HG03196 (cell line): ENCODE data around the gene COL4A2.

Experiments
- ATAC-seq: cut with Tn5 transposase; IDR thresholded peaks from one replicate; pipeline ENCODE4 v1.9.1; 2021; ENCODE audit not compliant: unreplicated experiment

The COL4A2 gene

DNA sequence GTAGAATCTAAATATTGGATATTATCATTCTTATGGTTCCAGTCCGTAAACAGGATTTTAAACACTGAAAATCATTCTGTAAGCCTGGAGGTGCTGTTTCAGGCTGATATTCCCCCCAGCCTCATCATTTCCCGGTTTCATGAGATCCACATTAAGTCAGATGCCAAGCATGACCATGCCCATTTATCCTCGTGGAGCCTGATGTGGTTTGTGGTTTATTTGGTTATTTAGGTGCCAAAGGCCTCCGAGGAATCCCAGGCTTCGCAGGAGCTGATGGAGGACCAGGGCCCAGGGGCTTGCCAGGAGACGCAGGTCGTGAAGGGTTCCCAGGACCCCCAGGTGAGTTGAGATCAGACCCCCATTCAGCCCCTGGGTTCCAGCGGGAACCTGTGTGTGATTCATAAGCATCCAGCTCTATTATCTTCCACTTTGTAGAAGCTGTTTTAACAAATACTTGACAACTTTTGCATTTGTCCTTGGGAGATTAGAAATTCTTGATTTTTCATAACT lies 162.0 kb downstream of the COL4A2 start:
- ATAC-seq: no peak

DNA sequence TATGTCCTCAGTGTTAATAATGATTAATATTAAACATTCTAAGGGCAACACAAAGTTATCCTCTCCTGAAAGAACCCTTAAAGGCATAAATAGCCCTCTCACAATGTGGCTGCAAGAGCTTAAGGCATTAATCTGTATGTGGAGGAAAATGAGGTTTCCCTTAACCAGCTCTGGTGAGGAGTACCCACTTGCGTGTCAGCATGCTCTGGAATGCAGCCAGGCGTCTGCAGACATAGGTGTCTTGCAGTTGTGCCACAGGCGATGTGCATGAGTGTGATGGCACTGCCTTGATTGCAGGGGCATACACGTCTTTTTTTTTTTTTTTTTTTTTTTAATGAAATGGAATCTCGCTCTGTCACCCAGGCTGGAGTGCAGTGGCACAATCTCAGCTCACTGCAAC lies 162.5 kb downstream of the COL4A2 start:
- no peak for ATAC-seq

DNA sequence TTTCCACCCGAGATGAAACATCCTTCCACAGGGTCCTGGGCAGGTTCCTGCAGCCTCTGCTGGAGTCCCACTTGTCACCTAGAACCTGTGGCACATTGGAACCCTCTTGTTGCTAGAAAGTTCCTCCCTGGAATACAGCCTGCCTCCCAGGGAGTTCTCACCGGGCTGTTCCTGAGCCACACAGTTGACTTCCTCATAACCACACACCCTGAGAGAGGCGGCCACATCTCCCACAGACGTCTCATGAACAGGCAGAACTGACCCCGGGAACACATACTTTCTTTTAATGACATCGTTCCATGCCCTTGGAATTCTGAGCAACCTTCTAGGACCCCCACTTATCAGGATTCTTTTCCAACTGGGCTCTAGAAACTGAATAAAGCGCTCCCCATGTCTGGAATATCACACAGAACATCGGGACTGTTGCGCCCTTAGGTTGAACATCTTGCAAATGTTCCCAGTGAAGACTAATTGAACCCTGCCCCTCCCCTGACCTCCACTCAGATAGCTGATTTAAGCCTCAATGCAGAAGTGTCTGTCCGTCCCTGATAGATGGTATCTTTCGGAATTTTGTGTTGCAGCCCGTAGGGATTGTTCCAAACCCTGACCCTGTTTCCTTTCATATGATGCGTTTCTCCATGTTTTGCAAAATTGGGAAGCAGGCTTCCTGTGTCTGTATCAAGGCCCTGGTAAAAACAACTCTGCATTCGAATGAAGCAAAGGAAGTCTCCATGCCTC lies 163.4 kb downstream of the COL4A2 start:
- no peak for ATAC-seq

DNA sequence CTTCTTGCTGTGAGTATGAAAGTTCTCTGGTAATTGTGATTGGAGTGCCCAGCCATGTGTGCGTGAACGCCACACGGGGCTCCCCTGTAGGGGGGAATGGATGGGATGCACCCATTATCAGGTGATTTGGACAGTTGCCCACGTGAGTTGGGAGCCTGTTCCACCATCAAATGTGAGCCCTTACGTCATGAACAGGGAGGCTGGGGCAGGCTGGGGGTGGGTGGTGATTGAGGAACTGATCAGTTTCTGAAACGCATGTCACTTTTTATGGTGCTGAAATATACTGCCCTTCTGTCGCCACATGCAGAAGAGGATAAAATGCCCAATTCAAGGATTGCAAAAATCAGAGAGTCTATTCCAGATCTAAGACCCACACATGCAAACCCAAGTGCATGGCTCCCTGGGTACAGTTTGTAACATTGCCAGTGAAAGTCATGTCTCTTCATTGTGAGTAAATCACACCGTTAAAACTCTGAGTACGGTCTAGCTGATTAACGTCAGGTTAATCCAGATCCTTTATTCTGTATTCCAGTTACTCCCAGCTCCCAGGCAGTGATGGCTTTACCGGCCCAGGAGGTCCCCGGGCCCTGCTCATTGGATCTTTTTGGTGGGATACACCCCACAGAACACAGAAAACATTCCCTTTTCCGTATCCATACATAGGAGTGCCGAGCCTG lies 164.2 kb downstream of the COL4A2 start:
- ATAC-seq: peak; percentile 32

DNA sequence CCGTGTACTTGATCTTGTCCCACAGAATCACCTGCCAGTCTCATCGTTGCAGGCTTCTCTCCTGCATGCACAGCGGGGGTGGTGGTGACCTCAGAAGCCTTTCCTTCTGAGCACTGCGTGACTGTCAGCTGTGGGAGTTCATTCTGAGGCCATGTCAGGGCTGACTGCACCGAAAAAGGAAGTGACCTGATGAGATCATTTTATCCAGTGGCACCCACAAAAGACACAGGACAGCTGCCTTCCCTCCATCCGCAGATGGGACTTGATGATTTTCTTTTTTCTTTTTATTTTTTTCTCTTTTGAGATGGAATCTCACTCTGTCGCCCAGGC lies 164.7 kb downstream of the COL4A2 start:
- ATAC-seq: peak; percentile 98

DNA sequence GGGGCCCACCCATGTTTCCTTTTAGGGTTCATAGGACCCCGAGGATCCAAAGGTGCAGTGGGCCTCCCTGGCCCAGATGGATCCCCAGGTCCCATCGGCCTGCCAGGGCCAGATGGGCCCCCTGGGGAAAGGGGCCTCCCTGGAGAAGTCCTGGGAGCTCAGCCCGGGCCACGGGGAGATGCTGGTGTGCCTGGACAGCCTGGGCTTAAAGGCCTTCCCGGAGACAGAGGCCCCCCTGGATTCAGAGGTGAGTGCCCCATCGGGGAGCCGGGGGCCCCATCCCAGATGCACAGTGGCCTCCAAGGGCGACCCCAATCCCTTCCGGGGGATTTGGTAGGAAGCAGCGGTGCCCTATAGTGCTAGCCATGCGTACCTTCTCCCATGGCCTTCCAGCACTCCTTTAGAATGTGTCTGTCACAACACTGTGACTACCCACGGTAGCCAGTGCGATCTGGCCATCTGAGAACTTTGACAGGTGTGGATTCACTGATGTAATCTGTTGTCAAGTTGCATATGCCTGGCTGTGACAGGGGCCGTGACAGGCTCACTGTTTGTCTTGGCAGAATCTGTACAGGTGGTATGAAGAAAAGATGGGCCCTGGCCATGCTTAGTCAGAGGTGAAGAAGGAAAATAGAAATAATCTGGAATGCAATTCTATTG lies 165.9 kb downstream of the COL4A2 start:
- ATAC-seq: no peak

DNA sequence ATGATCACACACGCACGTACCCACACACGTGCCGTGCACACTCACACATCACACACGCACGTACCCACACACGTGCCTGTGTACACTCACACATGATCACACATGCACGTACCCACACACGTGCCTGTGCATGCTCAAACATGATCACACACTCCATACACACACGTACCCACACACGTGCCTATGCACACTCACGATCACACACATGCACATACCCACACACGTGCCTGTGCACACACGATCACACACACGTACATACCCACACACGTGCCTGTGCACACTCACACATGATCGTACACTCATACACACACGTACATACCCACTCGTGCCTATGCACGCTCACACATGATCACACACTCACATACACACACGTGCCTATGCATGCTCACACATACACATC lies 167.6 kb downstream of the COL4A2 start:
- no peak for ATAC-seq

DNA sequence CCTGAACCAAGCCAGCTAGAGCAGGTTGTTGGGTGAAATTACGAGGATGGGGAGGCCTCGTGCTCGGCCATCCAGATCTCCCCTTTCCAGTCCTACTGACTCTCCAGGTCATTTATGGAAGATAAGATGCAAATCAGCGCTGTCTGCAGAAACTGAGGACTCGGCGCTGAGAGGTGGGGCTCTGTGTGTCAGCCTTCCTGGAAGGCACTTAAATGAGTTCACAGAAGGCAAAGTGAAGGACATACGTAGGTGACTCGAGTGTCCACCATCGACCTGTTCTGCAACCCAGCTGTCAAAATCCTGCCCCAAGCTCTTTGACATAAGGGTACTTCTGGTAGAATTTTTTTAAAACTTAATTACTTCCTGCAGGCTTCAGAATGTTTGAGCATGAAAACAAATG lies 168.0 kb downstream of the COL4A2 start:
- ATAC-seq: no peak

DNA sequence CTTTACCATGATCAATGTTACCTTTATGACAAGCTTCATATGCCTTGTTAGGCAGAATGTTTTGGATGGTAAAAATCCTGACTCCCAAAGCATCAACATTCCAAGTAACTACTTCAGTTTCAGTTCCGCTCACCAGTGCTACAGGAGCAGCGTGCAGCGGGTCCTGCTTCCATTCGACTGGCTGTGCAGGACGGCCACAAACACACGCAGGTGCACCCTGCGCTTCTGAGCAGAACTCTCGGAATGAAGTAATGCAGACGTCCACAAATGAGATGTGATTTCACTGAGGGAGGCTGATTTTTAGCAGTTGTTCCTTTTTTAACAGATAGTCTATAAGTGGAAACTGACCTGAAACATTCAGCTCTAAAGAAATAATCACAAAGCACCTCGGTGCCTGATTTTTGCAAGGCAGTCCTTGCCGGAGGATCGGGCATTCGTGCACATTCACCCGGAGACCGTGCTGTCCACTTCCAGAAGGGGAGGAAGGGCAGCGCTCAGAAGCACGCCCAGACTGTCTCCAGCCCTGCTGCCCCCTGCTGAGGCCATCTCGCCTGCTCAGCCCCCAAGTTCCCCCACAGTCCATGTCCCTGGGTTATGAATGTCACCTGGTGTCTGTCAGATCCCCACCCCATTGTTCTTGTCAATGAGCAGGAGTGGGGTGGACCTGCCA lies 168.6 kb downstream of the COL4A2 start:
- no peak for ATAC-seq

DNA sequence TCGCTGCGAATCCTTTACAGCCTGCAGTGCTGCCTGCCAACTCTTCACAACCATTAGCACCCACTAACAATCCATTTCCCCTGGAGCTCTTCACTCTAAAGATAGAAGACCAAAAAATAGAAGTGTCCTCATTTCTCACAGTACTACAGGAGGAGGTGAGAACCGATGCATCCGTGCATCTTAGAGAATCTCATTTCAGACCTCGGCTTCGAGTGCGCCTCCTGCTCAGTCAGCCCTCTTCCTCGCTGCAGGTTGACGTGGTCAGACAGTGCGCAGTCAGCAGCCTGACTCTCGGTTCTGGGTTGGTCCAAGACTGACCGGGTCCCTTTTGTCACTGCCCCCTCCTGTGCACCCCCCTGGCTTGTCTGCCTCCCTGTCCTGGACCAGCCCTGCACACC lies 169.1 kb downstream of the COL4A2 start:
- no peak for ATAC-seq

DNA sequence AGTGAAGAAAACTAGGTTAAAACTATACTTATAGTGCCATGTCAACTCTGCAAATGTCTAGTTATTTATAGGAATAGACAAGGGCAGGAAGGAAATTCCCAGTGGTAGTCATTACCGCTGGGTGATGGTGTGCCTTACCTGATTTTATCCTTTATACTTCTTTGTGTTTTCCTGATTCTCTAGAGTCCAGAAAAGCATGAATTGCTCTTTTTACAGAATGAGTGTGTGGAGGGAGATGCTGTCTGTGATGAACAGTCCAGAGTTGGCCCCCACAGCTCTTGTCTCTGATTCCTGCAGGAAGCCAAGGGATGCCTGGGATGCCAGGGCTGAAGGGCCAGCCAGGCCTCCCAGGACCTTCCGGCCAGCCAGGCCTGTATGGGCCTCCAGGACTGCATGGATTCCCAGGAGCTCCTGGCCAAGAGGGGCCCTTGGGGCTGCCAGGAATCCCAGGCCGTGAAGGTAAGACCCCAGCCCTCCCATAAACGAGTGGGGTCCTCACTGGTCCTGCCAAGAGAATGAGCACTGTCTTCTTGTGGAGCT lies 170.7 kb downstream of the COL4A2 start:
- ATAC-seq: no peak

DNA sequence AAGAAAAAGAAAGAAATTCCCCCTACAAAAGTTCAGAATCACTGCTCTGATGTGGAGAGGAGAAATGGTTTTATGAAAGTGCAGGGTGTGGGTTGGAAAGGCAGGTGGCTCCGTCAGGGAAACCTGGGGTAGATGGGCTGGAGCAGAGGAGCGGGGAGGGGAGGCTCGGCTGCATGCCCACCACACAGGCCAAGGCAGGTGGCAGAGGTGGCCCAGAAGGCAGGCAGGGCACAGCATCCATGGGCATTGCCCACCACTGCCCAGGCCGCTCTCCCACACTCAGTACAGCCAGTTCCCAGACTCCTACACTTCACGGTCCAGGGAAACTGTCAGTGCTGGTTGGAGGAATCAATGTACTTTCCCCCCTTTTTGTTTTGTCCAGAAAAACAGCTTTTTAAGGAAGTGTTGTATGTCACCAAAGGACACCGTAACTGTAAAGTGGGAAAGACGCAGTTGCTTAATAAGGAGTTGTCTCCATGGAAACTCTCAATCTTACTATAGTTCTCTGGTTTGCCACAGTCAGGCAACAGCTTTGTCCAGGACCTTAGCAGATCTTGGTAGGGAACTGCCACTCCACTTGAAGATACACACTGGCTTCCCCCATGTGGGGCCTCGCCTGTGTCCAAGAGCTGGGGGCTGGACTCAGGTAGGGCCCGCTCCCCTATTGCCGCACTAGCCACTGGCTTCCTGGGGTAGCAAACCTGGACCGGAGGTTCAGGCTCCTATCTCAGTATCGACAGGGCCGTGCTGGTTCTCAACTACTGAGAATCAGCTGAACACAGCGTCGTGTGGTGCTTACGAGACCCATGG lies 171.5 kb downstream of the COL4A2 start:
- ATAC-seq: no peak

DNA sequence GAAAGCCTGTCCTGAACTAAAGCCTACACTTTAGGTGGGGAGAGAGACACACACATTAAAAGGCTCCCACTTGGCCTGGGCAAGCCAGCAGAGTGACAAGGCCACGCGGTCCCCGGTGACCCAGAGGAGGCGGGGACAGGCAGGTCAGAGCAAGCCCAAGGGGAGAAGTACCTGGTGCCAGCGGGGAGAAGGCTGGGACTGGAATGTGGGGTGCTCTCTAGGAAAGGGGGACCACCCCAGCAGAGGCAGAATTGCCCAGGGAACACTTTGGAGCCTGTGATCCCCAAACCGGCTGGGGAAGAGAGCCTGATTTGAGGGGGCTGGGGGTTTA lies 172.1 kb downstream of the COL4A2 start:
- ATAC-seq: no peak

DNA sequence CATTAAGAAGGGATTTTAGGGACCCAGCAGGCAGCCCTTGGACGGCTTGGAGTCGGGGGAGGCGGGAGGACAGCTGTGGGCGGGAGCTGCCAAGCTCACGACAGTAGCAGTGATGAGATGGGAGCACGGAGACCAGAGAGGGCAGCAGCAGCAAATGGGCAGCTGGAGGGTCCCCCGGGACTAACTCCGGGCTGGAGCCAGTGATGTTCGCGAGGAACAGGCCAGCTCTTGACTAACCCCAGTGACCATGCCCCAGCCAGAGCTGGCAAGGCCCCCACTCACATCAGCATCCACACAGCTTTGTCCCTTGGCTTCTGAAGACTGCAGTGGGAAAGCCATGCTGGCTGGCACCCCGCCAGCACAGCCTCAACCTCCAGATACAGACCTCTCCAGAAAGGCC lies 172.6 kb downstream of the COL4A2 start:
- no peak for ATAC-seq

DNA sequence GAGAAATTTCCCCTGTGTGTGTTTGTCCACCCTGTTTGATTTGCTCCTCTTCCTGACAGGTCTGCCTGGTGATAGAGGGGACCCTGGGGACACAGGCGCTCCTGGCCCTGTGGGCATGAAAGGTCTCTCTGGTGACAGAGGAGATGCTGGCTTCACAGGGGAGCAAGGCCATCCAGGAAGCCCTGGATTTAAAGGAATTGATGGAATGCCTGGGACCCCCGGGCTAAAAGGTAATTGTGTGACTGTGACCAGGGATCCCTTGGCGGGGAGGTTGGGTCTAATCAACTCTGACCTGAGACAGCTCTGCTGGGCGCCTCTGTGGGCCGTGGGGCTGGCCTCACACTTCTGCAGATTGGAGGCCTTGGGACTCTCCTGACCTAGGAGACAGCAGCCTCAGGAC lies 173.1 kb downstream of the COL4A2 start:
- ATAC-seq: no peak

DNA sequence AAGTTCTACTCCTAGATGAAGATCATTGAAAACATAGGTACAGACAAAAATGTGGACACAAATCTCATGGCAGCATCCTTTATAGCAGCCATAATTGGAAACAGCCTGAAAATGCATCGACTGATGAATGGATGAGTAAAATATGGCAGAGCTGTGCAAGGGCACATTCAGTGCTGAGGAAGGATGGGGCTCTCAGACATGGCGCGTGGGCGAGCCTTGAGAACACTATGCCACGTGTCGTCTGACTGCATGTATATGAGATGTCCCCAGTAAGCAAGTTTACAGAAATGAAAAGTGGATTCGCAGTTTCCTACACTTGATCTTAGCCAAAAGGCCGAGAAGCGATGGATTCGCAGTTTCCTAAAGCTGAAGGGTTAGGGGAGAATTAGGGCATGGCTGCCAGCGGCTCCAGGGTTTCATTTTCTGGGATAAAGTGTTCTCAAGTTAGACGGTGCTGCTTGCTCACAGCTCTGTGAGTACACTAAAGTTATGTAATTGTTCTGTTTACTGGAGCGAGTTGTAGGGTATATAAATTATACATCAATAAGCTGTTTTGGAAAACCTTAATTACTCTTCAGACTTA lies 176.4 kb downstream of the COL4A2 start:
- no peak for ATAC-seq

DNA sequence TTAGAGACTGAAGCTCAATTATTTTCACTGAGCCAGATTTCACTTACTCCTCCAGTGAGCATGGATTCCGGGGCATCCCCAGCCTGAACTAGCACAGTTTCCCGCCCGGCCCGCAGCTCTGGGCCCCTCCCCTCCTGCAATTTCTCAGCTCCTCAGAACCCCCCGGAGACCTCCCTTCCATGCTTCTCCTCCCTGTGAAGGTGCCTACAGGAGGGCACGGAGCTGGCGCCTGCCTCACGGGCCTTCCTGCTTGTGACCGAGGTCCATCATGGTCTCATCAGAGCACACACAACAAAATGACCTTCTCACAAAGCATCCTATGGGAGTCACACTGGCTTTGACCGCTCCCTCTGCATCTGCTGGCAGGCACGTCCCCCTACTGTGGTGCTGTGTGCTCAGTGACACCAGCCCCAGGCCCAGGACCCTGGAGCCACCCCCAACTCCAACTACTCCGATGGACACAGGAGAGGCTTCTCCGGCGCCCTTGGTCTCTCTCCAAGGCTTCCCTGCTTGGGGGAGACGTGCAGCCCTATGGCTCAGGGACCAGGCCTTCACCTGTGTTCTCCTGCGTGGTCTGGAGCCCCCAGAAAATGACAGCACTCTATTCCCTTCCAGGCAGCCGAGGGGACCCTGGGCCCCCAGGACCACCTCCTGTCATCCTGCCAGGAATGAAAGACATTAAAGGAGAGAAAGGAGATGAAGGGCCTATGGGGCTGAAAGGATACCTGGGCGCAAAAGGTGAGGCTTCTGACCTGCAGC lies 177.4 kb downstream of the COL4A2 start:
- no peak for ATAC-seq

DNA sequence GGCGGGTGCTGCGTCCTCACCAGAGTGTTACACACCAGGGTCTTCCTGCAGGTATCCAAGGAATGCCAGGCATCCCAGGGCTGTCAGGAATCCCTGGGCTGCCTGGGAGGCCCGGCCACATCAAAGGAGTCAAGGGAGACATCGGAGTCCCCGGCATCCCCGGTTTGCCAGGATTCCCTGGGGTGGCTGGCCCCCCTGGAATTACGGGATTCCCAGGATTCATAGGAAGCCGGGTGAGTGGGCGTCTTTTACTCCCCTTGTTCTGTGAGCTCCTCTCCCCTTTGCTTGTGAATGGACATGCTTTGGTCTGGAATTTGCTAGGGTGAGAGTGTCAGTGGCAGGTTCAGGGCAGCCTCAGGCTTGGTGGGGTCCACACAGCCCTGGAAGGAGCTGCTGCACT lies 178.5 kb downstream of the COL4A2 start:
- no peak for ATAC-seq

DNA sequence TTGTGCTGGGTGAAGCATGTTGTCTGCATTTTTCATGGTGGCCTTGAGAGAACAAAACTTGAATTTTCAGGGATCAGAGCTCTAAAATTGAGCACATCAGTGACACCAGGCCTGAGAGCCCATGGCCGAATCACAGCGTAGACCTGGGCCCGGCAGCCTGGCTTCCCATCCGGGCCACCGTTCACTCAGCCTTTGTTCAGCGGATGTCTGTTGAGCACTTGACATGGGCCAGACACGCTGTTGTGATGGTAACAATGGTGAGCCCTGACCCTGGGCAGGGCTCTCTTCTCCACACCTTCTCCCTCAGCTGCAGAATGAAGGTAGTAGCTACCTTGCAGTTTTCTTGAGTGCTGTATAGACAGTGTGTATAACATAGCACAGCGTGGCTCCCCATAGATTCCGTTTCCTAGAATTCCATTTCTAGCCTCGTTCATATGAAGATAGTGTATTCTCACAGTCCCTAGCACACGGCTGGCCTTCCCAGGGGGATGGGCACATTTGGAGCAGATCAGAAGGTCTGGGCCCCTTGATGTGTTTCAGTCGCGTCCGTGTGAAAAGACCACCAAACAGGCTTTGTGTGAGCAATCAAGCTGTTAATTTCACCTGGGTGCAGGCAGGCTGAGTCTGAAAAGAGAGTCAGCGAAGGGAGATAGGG lies 179.1 kb downstream of the COL4A2 start:
- no peak for ATAC-seq
